CD8-positive, alpha-beta memory T cell (primary cell): ENCODE measurements around the gene EDEM1. TPM values are rescaled to one million over a fixed set of nuclear protein-coding genes. Genes with fewer than 3 reads are reported as not detected.

Experiments
- CTCF ChIA-PET: fragments of 350-600 bp; sonication (Branson Sonifier 250); formaldehyde crosslinking; loops from one replicate; lab custom pipeline; 2021; ENCODE audit warnings: antibody characterized with exemption; lab: Charles Lee
- POLR2A ChIA-PET: fragments of 350-600 bp; sonication (Branson Sonifier 250); formaldehyde crosslinking; loops from one replicate; lab custom pipeline; 2021; ENCODE audit warnings: antibody characterized with exemption; lab: Charles Lee
- DNase-seq, 5 donors: peaks; one replicate each; pipeline versions ENCODE4 v3.0.0 to v3.0.0-alpha.2; 2020 to 2022; ENCODE audit warnings: mixed read lengths in 1 of 5
- H3K27ac ChIP-seq: one replicate; pipeline ENCODE4 v1.7.0; 2013; ENCODE audit warnings: low read depth, mild to moderate bottlenecking, low read length, moderate library complexity
- H3K27me3 ChIP-seq: 2 replicates; pipeline ENCODE4 v1.7.0; 2013; ENCODE audit warnings: low read length, mild to moderate bottlenecking; ENCODE audit not compliant: insufficient read depth, poor library complexity, severe bottlenecking
- H3K36me3 ChIP-seq: 2 replicates; pipeline ENCODE4 v1.7.0; 2013; ENCODE audit warnings: mild to moderate bottlenecking, low read length, moderate library complexity; ENCODE audit not compliant: insufficient read depth
- H3K4me1 ChIP-seq: 2 replicates; pipeline ENCODE4 v1.7.0; 2013; ENCODE audit warnings: mild to moderate bottlenecking, low read length, moderate library complexity; ENCODE audit not compliant: insufficient read depth
- H3K4me3 ChIP-seq: 2 replicates; pipeline ENCODE4 v1.7.0; 2013; ENCODE audit warnings: mild to moderate bottlenecking, low read length
- H3K9me3 ChIP-seq: 2 replicates; pipeline ENCODE4 v1.7.0; 2013; ENCODE audit warnings: mild to moderate bottlenecking, low read length
- H3K27ac Mint-ChIP-seq, 8 donors: one replicate each; pipeline ENCODE4 v1.8.0; 2020 to 2021; ENCODE audit warnings: mixed read lengths in 8 of 8, mild to moderate bottlenecking in 6 of 8, inconsistent platforms in 3 of 8, moderate library complexity in 3 of 8
- H3K27me3 Mint-ChIP-seq, 2 donors: one replicate each; pipeline ENCODE4 v1.8.0; 2020 to 2021; ENCODE audit warnings: mixed read lengths in 2 of 2, mild to moderate bottlenecking in 1 of 2, moderate library complexity in 1 of 2
- H3K36me3 Mint-ChIP-seq, 3 donors: one replicate each; pipeline ENCODE4 v1.8.0; 2020 to 2021; ENCODE audit warnings: mixed read lengths in 3 of 3, inconsistent platforms in 1 of 3, mild to moderate bottlenecking in 1 of 3
- H3K4me1 Mint-ChIP-seq, 3 donors: one replicate each; pipeline ENCODE4 v1.8.0; 2020 to 2021; ENCODE audit warnings: mixed read lengths in 3 of 3, inconsistent platforms in 1 of 3, mild to moderate bottlenecking in 1 of 3
- H3K4me3 Mint-ChIP-seq, 7 donors: one replicate each; pipeline ENCODE4 v1.8.0; 2020 to 2021; ENCODE audit warnings: mixed read lengths in 7 of 7, mild to moderate bottlenecking in 6 of 7, moderate library complexity in 4 of 7, inconsistent platforms in 2 of 7
- H3K9me3 Mint-ChIP-seq, 5 donors: one replicate each; pipeline ENCODE4 v1.8.0; 2020 to 2022; ENCODE audit warnings: mixed read lengths in 5 of 5, mild to moderate bottlenecking in 3 of 5, moderate library complexity in 2 of 5, inconsistent platforms in 1 of 5
- polyA plus RNA-seq: library from polyadenylated mRNA; unstranded; fragments of 300-500 nt; fragmentation: Illumina TruSeq; gene quantifications from one replicate; pipeline ENCODE4 v1.2.3, GENCODE V29; 2021
- total RNA-seq, 2 experiments: library from RNA; stranded (reverse); gene quantifications; one replicate each; pipeline ENCODE4 v1.2.3, GENCODE V29; 2021

Gene EDEM1
- total and polyA plus RNA-seq, 3 experiments from 2014 or later = 39.7 to 121 (median 120) TPM

- no peaks in the 10 kb centered on the region for H3K9me3 Mint-ChIP-seq
- Histone ChIP-seq H3K36me3 (no peaks in the 10 kb centered on the region), H3K27ac (peak overlapping the region; percentile 93), H3K27me3 (no peaks in the 10 kb centered on the region), H3K9me3 (no peaks in the 10 kb centered on the region), H3K4me3 (peak overlapping the region; percentile 77), H3K4me1 (peaks cover 29% of the 10 kb centered on the region)
- H3K4me3 Mint-ChIP-seq = peak overlapping the region; percentile 93 to 100 (median 100)
- POLR2A ChIA-PET = interaction anchor here (0.6 to 3.8 kb wide), 4 partner anchors 9 to 695 kb away, joined by 4 to 62 read pairs (median 5); partner anchors contain the start of gene ITPR1
- H3K27me3 Mint-ChIP-seq = no peaks in the 10 kb centered on the region
- peak; percentile 25 to 72 (median 55) for DNase-seq
- peak overlapping the region; percentile 79 to 100 (median 98) for H3K27ac Mint-ChIP-seq
- CTCF ChIA-PET = interaction anchor here (0.7 to 2.3 kb wide), 4 partner anchors 9 to 66 kb away, joined by 3 to 10 read pairs (median 4); no protein-coding TSS in a partner anchor
- H3K36me3 Mint-ChIP-seq = peaks cover 0 to 29% (median 2%) of the 10 kb centered on the region in 3 donors
- peaks cover 38 to 51% (median 42%) of the 10 kb centered on the region in 3 donors for H3K4me1 Mint-ChIP-seq
These were observed 462 bp downstream of the EDEM1 start for GRCh38 chr3:5187920-5188418.

GRCh38 chr3:5188419-5189221 lies 1.1 kb downstream of the EDEM1 start:
- Histone ChIP-seq H3K36me3 (no peaks in the 10 kb centered on the region), H3K4me1 (peaks cover 33% of the 10 kb centered on the region), H3K27me3 (no peaks in the 10 kb centered on the region), H3K9me3 (no peaks in the 10 kb centered on the region), H3K4me3 (peak overlapping the region; percentile 77), H3K27ac (peak overlapping the region; percentile 93)
- peak; percentile 26 to 75 (median 61) for DNase-seq
- H3K4me1 Mint-ChIP-seq = peaks cover 42 to 54% (median 45%) of the 10 kb centered on the region in 3 donors
- no peaks in the 10 kb centered on the region for H3K9me3 Mint-ChIP-seq
- CTCF ChIA-PET = interaction anchor here (0.7 to 2.3 kb wide), 5 partner anchors 8 to 67 kb away, joined by 3 to 10 read pairs (median 4); no protein-coding TSS in a partner anchor
- H3K27ac Mint-ChIP-seq = peak overlapping the region; percentile 95 to 100 (median 98)
- peaks cover 0 to 32% (median 2%) of the 10 kb centered on the region in 3 donors for H3K36me3 Mint-ChIP-seq
- no peaks in the 10 kb centered on the region for H3K27me3 Mint-ChIP-seq
- POLR2A ChIA-PET = interaction anchor here (0.8 to 3.8 kb wide), 4 partner anchors 9 to 695 kb away, joined by 3 to 62 read pairs (median 5); partner anchors contain the start of gene ITPR1
- peak overlapping the region; percentile 93 to 100 (median 100) for H3K4me3 Mint-ChIP-seq

- Histone ChIP-seq H3K27me3 (no peaks in the 10 kb centered on the region), H3K9me3 (no peaks in the 10 kb centered on the region), H3K27ac (peak overlapping the region; percentile 93), H3K36me3 (peaks cover 5% of the 10 kb centered on the region), H3K4me1 (peaks cover 48% of the 10 kb centered on the region), H3K4me3 (peak overlapping the region; percentile 77)
- peaks cover 59 to 71% (median 62%) of the 10 kb centered on the region in 3 donors for H3K4me1 Mint-ChIP-seq
- no peaks in the 10 kb centered on the region for H3K9me3 Mint-ChIP-seq
- peak overlapping the region; percentile 76 to 100 (median 93) for H3K27ac Mint-ChIP-seq
- ChIA-PET POLR2A (no interaction called here), CTCF (interaction anchor here (1.5 kb wide), 1 partner anchor 12 kb away, joined by 4 read pairs; no protein-coding TSS in a partner anchor)
- H3K4me3 Mint-ChIP-seq = peak overlapping the region; percentile 93 to 100 (median 100)
- no peaks in the 10 kb centered on the region for H3K27me3 Mint-ChIP-seq
- peaks cover 0 to 40% (median 5%) of the 10 kb centered on the region in 3 donors for H3K36me3 Mint-ChIP-seq
- DNase-seq = no peak
These were observed 2.8 kb downstream of the EDEM1 start for GRCh38 chr3:5190147-5190791.

GRCh38 chr3:5191555-5192304 lies 4.2 kb downstream of the EDEM1 start:
- peaks cover 63% of the 10 kb centered on the region for H3K4me1 ChIP-seq
- DNase-seq = no peak
- H3K36me3 ChIP-seq = peaks cover 5% of the 10 kb centered on the region

GRCh38 chr3:5192571-5193365 lies 5.3 kb downstream of the EDEM1 start:
- H3K27me3 Mint-ChIP-seq = no peaks in the 10 kb centered on the region
- peak overlapping the region; percentile 62 to 93 (median 80) for H3K27ac Mint-ChIP-seq
- peaks cover 70% of the 10 kb centered on the region for H3K4me1 ChIP-seq
- H3K36me3 Mint-ChIP-seq = peaks cover 4 to 51% (median 13%) of the 10 kb centered on the region in 3 donors
- peaks cover 75 to 79% (median 76%) of the 10 kb centered on the region in 3 donors for H3K4me1 Mint-ChIP-seq
- POLR2A ChIA-PET = interaction anchor here (0.5 kb wide), 1 partner anchor 15 kb away, joined by 3 read pairs; no protein-coding TSS in a partner anchor
- H3K9me3 Mint-ChIP-seq = no peaks in the 10 kb centered on the region
- H3K27ac ChIP-seq = no peak overlapping the region
- H3K4me3 Mint-ChIP-seq = peak overlapping the region; percentile 18 to 82 (median 58)
- H3K36me3 ChIP-seq = peaks cover 5% of the 10 kb centered on the region
- DNase-seq = no peak
- CTCF ChIA-PET = interaction anchor here (0.9 kb wide), 1 partner anchor 10 kb away, joined by 3 read pairs; no protein-coding TSS in a partner anchor
- no peaks in the 10 kb centered on the region for H3K9me3 ChIP-seq
- no peaks in the 10 kb centered on the region for H3K27me3 ChIP-seq
- no peak overlapping the region for H3K4me3 ChIP-seq

More at GRCh38 chr3:5191555-5192304, 4.2 kb downstream of the EDEM1 start:
- H3K27me3 ChIP-seq = no peaks in the 10 kb centered on the region
- H3K4me3 ChIP-seq = peak overlapping the region; percentile 23
- ChIA-PET CTCF (no interaction called here), POLR2A (no interaction called here)
- Mint-ChIP-seq H3K4me3 (peak overlapping the region; percentile 38 to 82 (median 58)), H3K36me3 (peaks cover 0 to 45% (median 5%) of the 10 kb centered on the region in 3 donors), H3K27ac (peak overlapping the region; percentile 19 to 86 (median 78)), H3K9me3 (no peaks in the 10 kb centered on the region), H3K27me3 (no peaks in the 10 kb centered on the region), H3K4me1 (peaks cover 69 to 74% (median 70%) of the 10 kb centered on the region in 3 donors)
- H3K9me3 ChIP-seq = no peaks in the 10 kb centered on the region
- no peak overlapping the region for H3K27ac ChIP-seq

- H3K27ac Mint-ChIP-seq = peak overlapping the region; percentile 58 to 99 (median 88)
- peaks cover 84 to 91% (median 89%) of the 10 kb centered on the region in 3 donors for H3K4me1 Mint-ChIP-seq
- POLR2A ChIA-PET = no interaction called here
- Histone ChIP-seq H3K27ac (peak overlapping the region; percentile 11), H3K36me3 (peaks cover 10% of the 10 kb centered on the region), H3K4me1 (peaks cover 85% of the 10 kb centered on the region), H3K4me3 (no peak overlapping the region), H3K9me3 (no peaks in the 10 kb centered on the region), H3K27me3 (no peaks in the 10 kb centered on the region)
- CTCF ChIA-PET = no interaction called here
- H3K36me3 Mint-ChIP-seq = peaks cover 4 to 52% (median 16%) of the 10 kb centered on the region in 3 donors
- H3K4me3 Mint-ChIP-seq = peak overlapping the region; percentile 12 to 58 (median 29)
- H3K27me3 Mint-ChIP-seq = no peaks in the 10 kb centered on the region
- DNase-seq = no peak
- H3K9me3 Mint-ChIP-seq = no peaks in the 10 kb centered on the region
These were observed 6.8 kb downstream of the EDEM1 start for GRCh38 chr3:5194341-5194740.
